K562 (cell line): ENCODE results near the gene CACNA1C. TPM values are rescaled to one million over a fixed set of nuclear protein-coding genes. Genes with fewer than 3 reads are reported as not detected.

Experiments used
- ATAC-seq: fragments of 200-7000 bp; cut with Tn5 transposase; 3 replicates; pipeline ENCODE4 v1.9.1; 2020; ENCODE audit warnings: moderate library complexity
- BruUV-seq: library from RNA; stranded (reverse); fragments of 400-500 nt; replicated peaks from 2 replicates; lab custom pipeline; 2021; lab: Mats Ljungman, UMichigan
- CTCF ChIA-PET: fragments of 300-600 bp; formaldehyde crosslinking; extraction: SDS; loops from one replicate; lab custom pipeline; 2021; ENCODE audit warnings: low intra/inter-chr PET ratio; lab: Yijun Ruan, JAX
- POLR2A ChIA-PET: fragments of 300-600, 350-650 bp; sonication (Branson Sonifier 250); formaldehyde crosslinking; extraction: SDS; loops from one replicate; lab custom pipeline; 2021; ENCODE audit warnings: antibody characterized with exemption, inconsistent platforms; lab: Yijun Ruan, JAX
- DNase-seq, 4 experiments: peaks; one replicate each; pipeline versions ENCODE4 v3.0.0 to v3.0.0-alpha.2; 2011 to 2018; ENCODE audit warnings: low spot score in 3 of 4, mixed read lengths in 3 of 4; ENCODE audit errors: extremely low read depth in 1 of 4
- FAIRE-seq: peaks from 2 replicates; lab custom pipeline; 2011; peaks lifted over from hg19 to GRCh38; lab: Jason Lieb, UNC
- H2AFZ ChIP-seq: 2 replicates; pipeline ENCODE4 v1.6.0; 2011; ENCODE audit warnings: low read depth, low read length, control low read depth, inconsistent platforms
- H3K27ac ChIP-seq: fragments of 200-600 bp; 3 replicates; pipeline ENCODE4 v1.8.0; 2011; ENCODE audit warnings: low read depth, mild to moderate bottlenecking, control low read depth, inconsistent platforms, low read length, moderate library complexity, mixed read lengths; ENCODE audit errors: extremely low read depth
- H3K27me3 ChIP-seq, 2 experiments: fragments of 300-600 bp in 1 of 2; 2 replicates in 1 of 2; 3 replicates in 1 of 2; pipeline versions ENCODE4 v1.6.0 to v1.8.0; 2011; ENCODE audit warnings: inconsistent platforms in 2 of 2, low read length in 2 of 2, mild to moderate bottlenecking in 1 of 2, mixed read lengths in 1 of 2, moderate library complexity in 1 of 2; ENCODE audit not compliant: control insufficient read depth in 2 of 2, insufficient read depth in 2 of 2
- H3K36me3 ChIP-seq: fragments of 300-600 bp; 3 replicates; pipeline ENCODE4 v1.8.0; 2011; ENCODE audit warnings: mild to moderate bottlenecking, low read length, inconsistent platforms; ENCODE audit not compliant: control insufficient read depth, insufficient read depth
- H3K4me1 ChIP-seq, 2 experiments: fragments of 200-600 bp in 1 of 2; replicated peaks in 1 of 2; 2 replicates in 1 of 2; 3 replicates in 1 of 2; pipeline versions ENCODE4 v1.5.1 to v1.8.0; 2011; ENCODE audit warnings: inconsistent platforms in 2 of 2, low read length in 2 of 2, mild to moderate bottlenecking in 1 of 2, mixed read lengths in 1 of 2, moderate library complexity in 1 of 2; ENCODE audit not compliant: control insufficient read depth in 2 of 2, insufficient read depth in 2 of 2
- H3K4me2 ChIP-seq: 2 replicates; pipeline ENCODE4 v1.6.1; 2011; ENCODE audit warnings: low read length, control low read depth, inconsistent platforms, mixed read lengths; ENCODE audit not compliant: insufficient read depth
- H3K4me3 ChIP-seq: fragments of 200-600 bp; sonication (generic), shearing (Covaris generic); 2 replicates; pipeline ENCODE4 v1.5.1; 2016; ENCODE audit warnings: control low read depth, inconsistent platforms
- H3K79me2 ChIP-seq: fragments of 200-600 bp; 3 replicates; pipeline ENCODE4 v1.8.0; 2011; ENCODE audit warnings: low read length, inconsistent platforms; ENCODE audit not compliant: control insufficient read depth, insufficient read depth
- H3K9ac ChIP-seq, 2 experiments: 2 replicates each; pipeline versions ENCODE4 v1.6.0 to v1.6.1; 2011; ENCODE audit warnings: low read depth in 2 of 2, low read length in 2 of 2, control low read depth in 1 of 2, inconsistent platforms in 1 of 2, mild to moderate bottlenecking in 1 of 2, mixed read lengths in 1 of 2; ENCODE audit not compliant: insufficient read depth in 1 of 2
- H3K9me1 ChIP-seq: one replicate; pipeline ENCODE4 v1.6.0; 2011; ENCODE audit warnings: inconsistent platforms, mild to moderate bottlenecking, low read length, moderate library complexity; ENCODE audit not compliant: control insufficient read depth, insufficient read depth
- H3K9me3 ChIP-seq: replicated peaks from 2 replicates; pipeline ENCODE4 v1.5.1; 2011; ENCODE audit warnings: low read depth, low read length, inconsistent platforms; ENCODE audit not compliant: control insufficient read depth, insufficient read depth
- H4K20me1 ChIP-seq: replicated peaks from 2 replicates; pipeline ENCODE4 v1.6.1; 2011; ENCODE audit warnings: low read length, inconsistent platforms, mixed read lengths; ENCODE audit not compliant: control insufficient read depth, insufficient read depth
- GABPB2 ChIP-seq: fragments of 250-450 bp; sonication (Bioruptor Pico); conservative IDR thresholded peaks from 2 replicates; pipeline ENCODE4 v1.5.1; 2021; ENCODE audit warnings: mild to moderate bottlenecking
- RERE ChIP-seq: sonication (generic); formaldehyde crosslinking; IDR thresholded peaks from 2 replicates; pipeline ENCODE4 v1.8.0; 2023; ENCODE audit warnings: missing genetic modification reagents, mild to moderate bottlenecking, borderline replicate concordance
- SAFB2 ChIP-seq: fragments of 200-400 bp; formaldehyde crosslinking; IDR thresholded peaks from 2 replicates; pipeline ENCODE4 v1.6.1; 2018; ENCODE audit warnings: borderline replicate concordance, low read length, low read depth, moderate library complexity; ENCODE audit not compliant: severe bottlenecking
- TAF15 ChIP-seq: fragments of 200-400 bp; formaldehyde crosslinking; IDR thresholded peaks from 2 replicates; pipeline ENCODE4 v1.6.1; 2017; ENCODE audit warnings: mild to moderate bottlenecking, low read depth, low read length, moderate library complexity
- TAF9B ChIP-seq: fragments of 450-650 bp; IDR thresholded peaks from 2 replicates; pipeline ENCODE4 v1.6.1; 2018; ENCODE audit warnings: mild to moderate bottlenecking; ENCODE audit not compliant: partially characterized antibody
- U2AF2 ChIP-seq: fragments of 200-400 bp; formaldehyde crosslinking; optimal IDR thresholded peaks from 2 replicates; pipeline ENCODE3; 2017; ENCODE audit warnings: low read depth, mild to moderate bottlenecking, low read length
- ZNF639 ChIP-seq, 2 experiments: fragments of 200-800 bp in 1 of 2; sonication (Bioruptor generic) in 1 of 2; sonication (generic) in 1 of 2; formaldehyde crosslinking in 1 of 2; IDR thresholded peaks in 1 of 2; conservative IDR thresholded peaks in 1 of 2; 2 replicates each; pipeline versions ENCODE4 v1.5.0 to v1.6.1; 2016 to 2020; ENCODE audit warnings: missing compliant biosample characterization in 1 of 2, missing genetic modification characterization in 1 of 2, missing genetic modification reagents in 1 of 2
- WGBS: fragments of 100-300 bp; shearing (Covaris generic); methylation state at CpG from one replicate; pipeline ENCODE4 v1.1.6; 2016; ENCODE audit warnings: low coverage, mixed read lengths; ENCODE audit not compliant: insufficient coverage; ENCODE audit errors: missing lambda C conversion rate; 5-methylcytosine and 5-hydroxymethylcytosine counted together
- in situ Hi-C: fragments of 300-500 bp; cut with MboI; formaldehyde crosslinking; loops from 4 replicates; pipeline ENCODE4 v1.15.0; 2018; ENCODE audit warnings: inconsistent platforms, mixed read lengths
- intact Hi-C: fragments of 100-400 bp; cut with micrococcal nuclease; formaldehyde crosslinking; loops from 2 replicates; pipeline ENCODE4 v1.14.2; 2022
- polyA plus RNA-seq, 8 experiments: library from polyadenylated mRNA; depleted of rRNA in 4 of 8; stranded (reverse) in 5 of 8; unstranded in 3 of 8; fragments of >200 nt; fragmentation: Nextera tagmentation in 2 of 8; fragmentation: Illumina TruSeq in 1 of 8; extraction: Ambion mirVana in 2 of 8; extraction: Trizol in 1 of 8; gene quantifications; 2 replicates each; pipeline versions ENCODE4 v1.2.1 to v1.2.3, GENCODE V29; 2011 to 2014; ENCODE audit warnings: inconsistent platforms in 1 of 8, missing spikeins in 1 of 8
- total RNA-seq, 7 experiments: library from RNA; depleted of rRNA in 6 of 7; stranded (reverse); fragments of >200 nt in 6 of 7; fragmentation: Illumina TruSeq in 2 of 7; extraction: Trizol in 2 of 7; gene quantifications; 2 replicates each; pipeline versions ENCODE4 v1.2.1 to v1.2.3, GENCODE V29; 2011 to 2021; ENCODE audit warnings: low replicate concordance in 1 of 7
- TF ChIP-seq, protein P1 (sequence below): IDR thresholded peaks from 3 replicates; pipeline ENCODE4 v1.6.1; 2011; ENCODE audit warnings: borderline replicate concordance, mild to moderate bottlenecking, moderate library complexity; ENCODE audit not compliant: insufficient read length; ENCODE audit errors: extremely low read depth
- TF ChIP-seq, protein P2 (sequence below): fragments of 450-650 bp; formaldehyde crosslinking; IDR thresholded peaks from 2 replicates; pipeline ENCODE4 v1.4.0; 2022; ENCODE audit warnings: missing genetic modification characterization

The CACNA1C gene
- total and polyA plus RNA-seq, 9 of the 15 experiments (the other 6 are each of a cell fraction or from before 2014, with no cell fraction given) = not detected

DNA sequence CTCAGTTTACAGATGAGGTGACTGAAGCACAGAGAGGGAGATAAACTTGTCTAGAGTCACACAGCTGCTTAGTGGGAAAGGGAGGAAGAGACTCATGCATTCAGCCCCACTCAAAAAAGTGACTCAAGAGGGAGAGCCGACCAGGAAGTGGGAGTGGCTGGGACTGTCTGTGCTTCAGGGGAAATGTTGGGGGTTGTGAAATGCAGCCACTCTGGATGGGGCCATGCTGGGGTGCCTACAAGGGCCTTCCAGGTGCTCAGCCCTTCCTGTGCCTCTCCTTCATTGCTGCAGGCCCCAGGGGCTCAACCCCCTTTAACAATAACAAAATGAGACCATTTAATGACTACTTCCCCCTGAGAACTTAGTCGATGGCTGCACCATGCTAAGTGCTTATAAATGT, 41.8 kb downstream of the CACNA1C start:
- no peaks in the 10 kb centered on the region for H3K36me3 ChIP-seq
- in situ Hi-C loops (no loop called here), intact Hi-C loops (no loop called here)
- H2AFZ ChIP-seq = no peak overlapping the region
- H3K79me2 ChIP-seq = no peaks in the 10 kb centered on the region
- ATAC-seq (no peak), DNase-seq (no peak)
- no peaks in the 10 kb centered on the region for H4K20me1 ChIP-seq
- peaks cover 0 to 23% of the 10 kb centered on the region in 2 experiments; a peak in 2 of 5 replicates for H3K27me3 ChIP-seq
- no peak overlapping the region for H3K27ac ChIP-seq
- no peaks in the 10 kb centered on the region for H3K9me1 ChIP-seq
- TF ChIP-seq, protein P1, sequence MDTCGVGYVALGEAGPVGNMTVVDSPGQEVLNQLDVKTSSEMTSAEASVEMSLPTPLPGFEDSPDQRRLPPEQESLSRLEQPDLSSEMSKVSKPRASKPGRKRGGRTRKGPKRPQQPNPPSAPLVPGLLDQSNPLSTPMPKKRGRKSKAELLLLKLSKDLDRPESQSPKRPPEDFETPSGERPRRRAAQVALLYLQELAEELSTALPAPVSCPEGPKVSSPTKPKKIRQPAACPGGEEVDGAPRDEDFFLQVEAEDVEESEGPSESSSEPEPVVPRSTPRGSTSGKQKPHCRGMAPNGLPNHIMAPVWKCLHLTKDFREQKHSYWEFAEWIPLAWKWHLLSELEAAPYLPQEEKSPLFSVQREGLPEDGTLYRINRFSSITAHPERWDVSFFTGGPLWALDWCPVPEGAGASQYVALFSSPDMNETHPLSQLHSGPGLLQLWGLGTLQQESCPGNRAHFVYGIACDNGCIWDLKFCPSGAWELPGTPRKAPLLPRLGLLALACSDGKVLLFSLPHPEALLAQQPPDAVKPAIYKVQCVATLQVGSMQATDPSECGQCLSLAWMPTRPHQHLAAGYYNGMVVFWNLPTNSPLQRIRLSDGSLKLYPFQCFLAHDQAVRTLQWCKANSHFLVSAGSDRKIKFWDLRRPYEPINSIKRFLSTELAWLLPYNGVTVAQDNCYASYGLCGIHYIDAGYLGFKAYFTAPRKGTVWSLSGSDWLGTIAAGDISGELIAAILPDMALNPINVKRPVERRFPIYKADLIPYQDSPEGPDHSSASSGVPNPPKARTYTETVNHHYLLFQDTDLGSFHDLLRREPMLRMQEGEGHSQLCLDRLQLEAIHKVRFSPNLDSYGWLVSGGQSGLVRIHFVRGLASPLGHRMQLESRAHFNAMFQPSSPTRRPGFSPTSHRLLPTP = no peak
- no peak for TF ChIP-seq U2AF2
- TF ChIP-seq ZNF639 (CRISPR knock-in tag; conservative IDR thresholded peaks at IDR 0.05 in 1 of 2, IDR thresholded peaks at IDR 0.05 in 1 of 2) = no peak
- TF ChIP-seq GABPB2 (CRISPR knock-in tag) = no peak
- TF ChIP-seq SAFB2 = no peak
- TF ChIP-seq, protein P2, sequence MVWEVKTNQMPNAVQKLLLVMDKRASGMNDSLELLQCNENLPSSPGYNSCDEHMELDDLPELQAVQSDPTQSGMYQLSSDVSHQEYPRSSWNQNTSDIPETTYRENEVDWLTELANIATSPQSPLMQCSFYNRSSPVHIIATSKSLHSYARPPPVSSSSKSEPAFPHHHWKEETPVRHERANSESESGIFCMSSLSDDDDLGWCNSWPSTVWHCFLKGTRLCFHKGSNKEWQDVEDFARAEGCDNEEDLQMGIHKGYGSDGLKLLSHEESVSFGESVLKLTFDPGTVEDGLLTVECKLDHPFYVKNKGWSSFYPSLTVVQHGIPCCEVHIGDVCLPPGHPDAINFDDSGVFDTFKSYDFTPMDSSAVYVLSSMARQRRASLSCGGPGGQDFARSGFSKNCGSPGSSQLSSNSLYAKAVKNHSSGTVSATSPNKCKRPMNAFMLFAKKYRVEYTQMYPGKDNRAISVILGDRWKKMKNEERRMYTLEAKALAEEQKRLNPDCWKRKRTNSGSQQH (CRISPR knock-in tag) = no peak
- TF ChIP-seq RERE = no peak
- no peak for TF ChIP-seq TAF15
- no peak for TF ChIP-seq TAF9B
- TF ChIP-seq, all 486 proteins: peak for 0
- no peak overlapping the region for H3K9ac ChIP-seq
- ChIA-PET POLR2A (no interaction called here), CTCF (no interaction called here)
- H3K4me1 ChIP-seq = no peaks in the 10 kb centered on the region
- WGBS = 0% methylated on average over 2 of the region's 2 CpGs
- BruUV-seq = no TSS peak
- no peak overlapping the region for H3K4me2 ChIP-seq
- H3K9me3 ChIP-seq = no peaks in the 10 kb centered on the region
- no peak for FAIRE-seq
- H3K4me3 ChIP-seq = no peak overlapping the region
